Mesenchymal stem cell (in vitro differentiated cells and primary cell): ENCODE measurements around the gene HK1.

ENCODE experiments used
- DNase-seq: peaks from one replicate; pipeline ENCODE4 v3.0.0-alpha.2; 2013
- H2AFZ ChIP-seq: one replicate; pipeline ENCODE4 v1.6.1; 2013; ENCODE audit warnings: low read depth, mild to moderate bottlenecking, control low read depth, inconsistent platforms, low read length, moderate library complexity
- H2AK5ac ChIP-seq: 2 replicates; pipeline ENCODE4 v1.6.1; 2013; ENCODE audit warnings: low read length, moderate library complexity, mild to moderate bottlenecking, inconsistent platforms; ENCODE audit not compliant: severe bottlenecking
- H2BK120ac ChIP-seq: one replicate; pipeline ENCODE4 v1.6.1; 2013; ENCODE audit warnings: low read depth, mild to moderate bottlenecking, inconsistent platforms, low read length, moderate library complexity
- H2BK12ac ChIP-seq, 2 experiments: one replicate each; pipeline ENCODE4 v1.6.1; 2013; ENCODE audit warnings: inconsistent platforms in 2 of 2, low read length in 2 of 2, mild to moderate bottlenecking in 2 of 2, moderate library complexity in 2 of 2, control low read depth in 1 of 2
- H2BK15ac ChIP-seq: one replicate; pipeline ENCODE4 v1.6.1; 2013; ENCODE audit warnings: mild to moderate bottlenecking, low read depth, inconsistent platforms; ENCODE audit not compliant: poor library complexity, severe bottlenecking
- H2BK5ac ChIP-seq: 2 replicates; pipeline ENCODE4 v1.6.1; 2013; ENCODE audit warnings: low read depth, mild to moderate bottlenecking, low read length, control low read depth, inconsistent platforms; ENCODE audit not compliant: poor library complexity, severe bottlenecking
- H3K14ac ChIP-seq, 2 experiments: one replicate each; pipeline ENCODE4 v1.6.1; 2013; ENCODE audit warnings: inconsistent platforms in 2 of 2, low read length in 2 of 2, control low read depth in 1 of 2, mild to moderate bottlenecking in 1 of 2, moderate library complexity in 1 of 2
- H3K18ac ChIP-seq, 2 experiments: one replicate each; pipeline ENCODE4 v1.6.1; 2013; ENCODE audit warnings: inconsistent platforms in 2 of 2, low read length in 2 of 2, control low read depth in 1 of 2, low read depth in 1 of 2, mild to moderate bottlenecking in 1 of 2
- H3K23ac ChIP-seq, 2 experiments: one replicate each; pipeline ENCODE4 v1.6.1; 2013; ENCODE audit warnings: inconsistent platforms in 2 of 2, low read length in 2 of 2, mild to moderate bottlenecking in 2 of 2, moderate library complexity in 2 of 2, control low read depth in 1 of 2
- H3K27ac ChIP-seq: 2 replicates; pipeline ENCODE4 v1.5.1; 2013; ENCODE audit warnings: mild to moderate bottlenecking, moderate library complexity, low read length, control low read depth, inconsistent platforms; ENCODE audit not compliant: poor library complexity, severe bottlenecking
- H3K27me3 ChIP-seq, 2 experiments: 2 replicates each; pipeline versions ENCODE4 v1.6.1 to v1.7.0; 2013; ENCODE audit warnings: low read length in 2 of 2, mild to moderate bottlenecking in 2 of 2, moderate library complexity in 2 of 2, control low read depth in 1 of 2, inconsistent platforms in 1 of 2; ENCODE audit not compliant: control insufficient read depth in 1 of 2, insufficient read depth in 1 of 2
- H3K36me3 ChIP-seq, 2 experiments: 2 replicates each; pipeline versions ENCODE4 v1.6.1 to v1.7.0; 2013; ENCODE audit warnings: low read length in 2 of 2, control low read depth in 1 of 2, inconsistent platforms in 1 of 2, low read depth in 1 of 2, mild to moderate bottlenecking in 1 of 2; ENCODE audit not compliant: insufficient read depth in 2 of 2, control insufficient read depth in 1 of 2
- H3K4ac ChIP-seq, 2 experiments: one replicate each; pipeline ENCODE4 v1.6.1; 2013; ENCODE audit warnings: inconsistent platforms in 2 of 2, low read length in 2 of 2, mild to moderate bottlenecking in 2 of 2, moderate library complexity in 2 of 2, control low read depth in 1 of 2, low read depth in 1 of 2
- H3K4me1 ChIP-seq: 2 replicates; pipeline ENCODE4 v1.6.1; 2013; ENCODE audit warnings: low read depth, low read length, control low read depth; ENCODE audit not compliant: control insufficient read depth, insufficient read depth
- H3K4me2 ChIP-seq: 2 replicates; pipeline ENCODE4 v1.6.1; 2013; ENCODE audit warnings: low read length, mild to moderate bottlenecking, inconsistent platforms; ENCODE audit not compliant: poor library complexity, severe bottlenecking
- H3K4me3 ChIP-seq, 2 experiments: 2 replicates each; pipeline versions ENCODE4 v1.5.1 to v1.7.0; 2013; ENCODE audit warnings: low read length in 2 of 2, mild to moderate bottlenecking in 2 of 2, control low read depth in 1 of 2, low read depth in 1 of 2; ENCODE audit not compliant: insufficient read depth in 1 of 2
- H3K79me1 ChIP-seq: replicated peaks from 2 replicates; pipeline ENCODE4 v1.6.1; 2013; ENCODE audit warnings: mild to moderate bottlenecking, control low read depth, low read length, inconsistent platforms; ENCODE audit not compliant: poor library complexity, severe bottlenecking
- H3K9ac ChIP-seq: 2 replicates; pipeline ENCODE4 v1.7.0; 2013; ENCODE audit warnings: mild to moderate bottlenecking, low read length, moderate library complexity
- H3K9me3 ChIP-seq: 2 replicates; pipeline ENCODE4 v1.7.0; 2013; ENCODE audit warnings: mild to moderate bottlenecking, low read length; ENCODE audit not compliant: control insufficient read depth
- H4K8ac ChIP-seq: one replicate; pipeline ENCODE4 v1.6.1; 2013; ENCODE audit warnings: inconsistent platforms, mild to moderate bottlenecking, low read length, moderate library complexity
- H4K91ac ChIP-seq: one replicate; pipeline ENCODE4 v1.6.1; 2013; ENCODE audit warnings: mild to moderate bottlenecking, low read length, inconsistent platforms
- WGBS: methylation state at CpG from one replicate; pipeline ENCODE4 v1.1.7; 2013; ENCODE audit warnings: mixed read lengths; 5-methylcytosine and 5-hydroxymethylcytosine counted together

Gene HK1

GRCh38 chr10:69318867-69319727, 40.8 kb downstream of the HK1 start:
- Histone ChIP-seq H2AK5ac (no peak overlapping the region), H3K27ac (peak overlapping the region; percentile 73), H4K8ac (peak overlapping the region; percentile 85), H3K4me3 (peak overlapping the region; percentile 93 to 98), H3K4me1 (peaks cover 30% of the 10 kb centered on the region), H3K27me3 (no peaks in the 10 kb centered on the region), H2BK15ac (peak overlapping the region; percentile 90), H2BK120ac (peak overlapping the region; percentile 67), H2AFZ (peak overlapping the region; percentile 55), H3K36me3 (no peaks in the 10 kb centered on the region), H3K9ac (peak overlapping the region; percentile 97), H3K9me3 (no peaks in the 10 kb centered on the region), H4K91ac (peak overlapping the region; percentile 96), H3K79me1 (peaks cover 5% of the 10 kb centered on the region), H2BK12ac (peak overlapping the region in 1 of 2 experiments; percentile 80), H3K14ac (peak overlapping the region; percentile 5 to 98), H2BK5ac (peak overlapping the region; percentile 67), H3K4ac (peak overlapping the region; percentile 84 to 96), H3K23ac (peak overlapping the region in 1 of 2 experiments; percentile 81), H3K4me2 (peak overlapping the region; percentile 92), H3K18ac (peak overlapping the region; percentile 96 to 99)
- WGBS = 1% methylated on average over 66 of the region's 73 CpGs
- peak; percentile 80 for DNase-seq

GRCh38 chr10:69319841-69320316, 41.6 kb downstream of the HK1 start:
- no peak for DNase-seq
- peak overlapping the region; percentile 93 to 98 for H3K4me3 ChIP-seq
- no peak overlapping the region for H4K8ac ChIP-seq
- peak overlapping the region; percentile 97 for H3K9ac ChIP-seq
- no peaks in the 10 kb centered on the region for H3K9me3 ChIP-seq
- peak overlapping the region; percentile 47 for H4K91ac ChIP-seq
- peak overlapping the region in 1 of 2 experiments; percentile 45 for H3K14ac ChIP-seq
- peaks cover 6% of the 10 kb centered on the region for H3K79me1 ChIP-seq
- H3K4me2 ChIP-seq = peak overlapping the region; percentile 92
- 62% methylated on average over 9 of the region's 9 CpGs for WGBS
- peak overlapping the region; percentile 73 for H3K27ac ChIP-seq
- no peaks in the 10 kb centered on the region for H3K27me3 ChIP-seq
- peak overlapping the region in 1 of 2 experiments; percentile 67 for H3K18ac ChIP-seq
- H3K4me1 ChIP-seq = peaks cover 32% of the 10 kb centered on the region
- peak overlapping the region in 1 of 2 experiments; percentile 4 for H2BK12ac ChIP-seq
- H2BK5ac ChIP-seq = no peak overlapping the region
- H3K23ac ChIP-seq = no peak overlapping the region
- H2AK5ac ChIP-seq = no peak overlapping the region
- H3K4ac ChIP-seq = peak overlapping the region in 1 of 2 experiments; percentile 65
- H2AFZ ChIP-seq = no peak overlapping the region
- no peaks in the 10 kb centered on the region for H3K36me3 ChIP-seq
- no peak overlapping the region for H2BK15ac ChIP-seq
- H2BK120ac ChIP-seq = no peak overlapping the region

GRCh38 chr10:69320521-69320920, 42.2 kb downstream of the HK1 start:
- peak overlapping the region in 1 of 2 experiments; percentile 61 for H3K18ac ChIP-seq
- H3K9ac ChIP-seq = no peak overlapping the region
- H3K4me2 ChIP-seq = no peak overlapping the region
- no peak for DNase-seq
- H3K23ac ChIP-seq = peak overlapping the region in 1 of 2 experiments; percentile 46
- no peak overlapping the region for H2AK5ac ChIP-seq
- H2AFZ ChIP-seq = no peak overlapping the region
- peak overlapping the region in 1 of 2 experiments; percentile 98 for H3K4me3 ChIP-seq
- H3K27me3 ChIP-seq = no peaks in the 10 kb centered on the region
- no peak overlapping the region for H4K8ac ChIP-seq
- no peaks in the 10 kb centered on the region for H3K9me3 ChIP-seq
- no peaks in the 10 kb centered on the region for H3K36me3 ChIP-seq
- peak overlapping the region in 1 of 2 experiments; percentile 36 for H3K14ac ChIP-seq
- no peak overlapping the region for H4K91ac ChIP-seq
- H2BK12ac ChIP-seq = peak overlapping the region; percentile 2 to 70
- 95% methylated on average over 3 of the region's 3 CpGs for WGBS
- H2BK120ac ChIP-seq = no peak overlapping the region
- no peak overlapping the region for H3K27ac ChIP-seq
- H2BK5ac ChIP-seq = no peak overlapping the region
- H2BK15ac ChIP-seq = no peak overlapping the region
- no peak overlapping the region for H3K4ac ChIP-seq
- H3K79me1 ChIP-seq = peaks cover 6% of the 10 kb centered on the region
- peaks cover 35% of the 10 kb centered on the region for H3K4me1 ChIP-seq

- Histone ChIP-seq H3K23ac (peak overlapping the region in 1 of 2 experiments; percentile 26), H2AFZ (no peak overlapping the region), H3K18ac (peak overlapping the region in 1 of 2 experiments; percentile 48), H4K91ac (peak overlapping the region; percentile 78), H2BK120ac (no peak overlapping the region), H3K14ac (no peak overlapping the region), H3K4ac (peak overlapping the region in 1 of 2 experiments; percentile 77), H3K27ac (no peak overlapping the region), H3K36me3 (no peaks in the 10 kb centered on the region), H3K27me3 (no peaks in the 10 kb centered on the region), H4K8ac (no peak overlapping the region), H3K4me3 (peak overlapping the region in 1 of 2 experiments; percentile 98), H2BK5ac (no peak overlapping the region), H3K4me2 (no peak overlapping the region), H3K79me1 (peaks cover 6% of the 10 kb centered on the region), H2BK12ac (peak overlapping the region; percentile 2 to 59), H3K9me3 (no peaks in the 10 kb centered on the region), H3K4me1 (peaks cover 38% of the 10 kb centered on the region), H2BK15ac (no peak overlapping the region), H2AK5ac (peak overlapping the region; percentile 51), H3K9ac (no peak overlapping the region)
- WGBS = 94% methylated on average over 6 of the region's 10 CpGs
- DNase-seq = peak; percentile 15
Measured at GRCh38 chr10:69321039-69321715, 42.9 kb downstream of the HK1 start.
